ENCODE results near the gene IL1RAP. TPM values are rescaled to one million over a fixed set of nuclear protein-coding genes. Genes with fewer than 3 reads are reported as not detected.
"Not testable (repeated sequence)": the region's sequence is repeated elsewhere in the genome, so short reads cannot be mapped to it uniquely, and the experiment has no call there.

IL1RAP gene
- total RNA-seq, 1 experiment from 2014 or later, result 6.0 TPM

DNA sequence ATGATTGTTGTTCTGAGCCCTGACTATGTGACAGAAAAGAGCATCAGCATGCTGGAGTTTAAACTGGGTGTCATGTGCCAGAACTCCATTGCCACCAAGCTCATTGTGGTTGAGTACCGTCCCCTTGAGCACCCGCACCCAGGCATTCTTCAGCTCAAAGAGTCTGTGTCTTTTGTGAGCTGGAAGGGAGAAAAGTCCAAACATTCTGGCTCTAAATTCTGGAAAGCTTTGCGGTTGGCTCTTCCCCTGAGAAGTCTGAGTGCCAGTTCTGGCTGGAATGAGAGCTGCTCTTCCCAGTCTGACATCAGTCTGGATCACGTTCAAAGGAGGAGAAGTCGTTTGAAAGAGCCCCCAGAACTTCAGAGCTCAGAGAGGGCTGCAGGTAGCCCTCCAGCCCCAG is 142.0 kb downstream of the IL1RAP start:
- no peak for DNase-seq (ENCODE audit: low spot score)

DNA sequence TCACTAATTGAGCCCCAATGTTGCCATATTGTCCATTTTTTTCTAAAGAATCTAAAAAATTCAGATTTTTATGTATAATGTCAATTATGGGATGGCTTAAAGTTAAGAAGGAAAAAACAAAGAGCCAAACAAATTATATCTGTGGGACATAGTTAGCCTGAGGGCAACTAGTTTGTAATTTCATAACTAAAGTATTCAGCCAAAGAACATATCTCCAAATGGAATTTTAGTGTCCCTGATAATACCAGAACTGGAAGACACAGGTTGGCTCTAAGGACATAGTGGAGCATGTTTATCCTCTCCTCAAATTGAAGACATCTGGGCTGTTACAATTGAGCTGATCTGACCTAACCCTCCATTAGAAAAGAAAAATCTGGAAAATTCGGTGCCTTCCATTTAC is 144.2 kb downstream of the IL1RAP start:
- no peak for DNase-seq (ENCODE audit: low spot score)

DNA sequence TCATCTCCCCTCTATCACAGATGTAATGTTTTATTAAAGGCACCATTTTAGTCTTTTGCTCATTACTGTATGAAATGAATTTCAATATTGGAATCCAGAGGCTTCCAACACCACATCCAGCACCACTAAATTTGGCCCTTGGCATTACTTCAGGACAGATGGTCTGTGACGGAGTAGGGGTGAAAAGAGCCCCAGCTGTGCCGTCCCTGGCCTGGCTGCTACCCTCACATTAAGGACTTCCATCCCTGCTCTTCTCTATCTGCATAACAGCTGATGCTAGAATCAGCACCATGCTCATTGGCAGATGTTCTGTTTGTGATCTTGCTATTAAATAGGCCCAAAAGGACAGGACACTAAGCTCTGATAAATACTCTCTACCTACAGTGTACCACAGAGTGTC is 152.9 kb downstream of the IL1RAP start:
- DNase-seq (ENCODE audit: low spot score), result no peak

DNA sequence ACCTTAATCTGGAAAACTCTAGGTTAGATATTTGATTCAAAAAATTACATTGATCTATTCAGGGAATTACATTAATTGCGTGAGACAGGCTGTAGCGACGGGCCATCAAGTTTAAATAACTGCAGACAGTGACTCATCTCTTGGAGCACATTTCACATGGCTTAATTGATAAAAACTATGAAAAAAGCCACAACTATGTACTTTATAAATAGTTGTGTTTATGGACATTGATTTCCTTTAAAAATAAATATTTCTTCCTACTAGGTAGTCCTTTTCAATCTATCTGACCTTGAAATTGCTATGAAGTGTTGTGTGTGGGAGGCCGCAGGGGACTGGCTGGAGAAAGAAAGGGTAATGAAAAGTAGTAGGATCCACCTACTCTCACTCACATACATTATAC is 157.8 kb downstream of the IL1RAP start:
- DNase-seq (ENCODE audit: low spot score), result no peak

DNA sequence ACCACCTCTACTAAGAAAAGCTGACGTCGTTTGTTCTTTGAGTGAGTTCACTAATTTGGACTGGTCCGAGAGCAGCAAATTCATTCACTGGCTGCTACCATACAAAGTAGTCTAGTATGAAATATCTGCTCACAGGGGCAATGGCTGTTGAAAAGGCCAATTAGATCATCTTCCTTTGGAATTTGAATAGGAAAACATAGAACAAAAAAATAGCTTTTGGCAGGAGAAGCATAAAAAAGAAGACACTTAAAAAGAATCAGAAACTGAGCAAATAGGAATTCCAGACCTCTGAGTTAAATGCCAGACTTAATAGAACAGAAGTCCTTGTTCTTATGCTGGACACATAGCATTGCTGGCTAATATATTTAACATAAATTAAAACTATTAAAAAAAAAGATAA is 159.3 kb downstream of the IL1RAP start:
- DNase-seq (ENCODE audit: low spot score), result no peak

DNA sequence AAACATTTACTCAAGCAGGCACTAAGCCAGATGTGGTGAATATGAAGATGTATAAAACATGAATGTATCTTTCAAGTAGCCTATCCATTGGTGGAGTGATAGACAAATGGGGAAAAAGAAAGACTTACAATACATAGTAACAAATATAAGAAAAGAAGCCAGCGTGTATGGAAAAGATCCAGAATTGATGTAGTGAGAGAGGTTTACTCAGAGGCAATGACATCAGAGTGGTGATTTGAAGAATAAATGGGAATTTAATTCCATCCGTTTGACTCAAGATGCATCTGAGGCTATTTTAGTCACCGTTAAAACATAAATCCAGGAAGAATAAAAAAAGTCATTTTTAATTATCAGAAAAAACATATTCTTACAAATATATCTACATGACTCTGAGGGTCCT is 162.6 kb downstream of the IL1RAP start:
- DNase-seq (ENCODE audit: low spot score), result no peak

DNA sequence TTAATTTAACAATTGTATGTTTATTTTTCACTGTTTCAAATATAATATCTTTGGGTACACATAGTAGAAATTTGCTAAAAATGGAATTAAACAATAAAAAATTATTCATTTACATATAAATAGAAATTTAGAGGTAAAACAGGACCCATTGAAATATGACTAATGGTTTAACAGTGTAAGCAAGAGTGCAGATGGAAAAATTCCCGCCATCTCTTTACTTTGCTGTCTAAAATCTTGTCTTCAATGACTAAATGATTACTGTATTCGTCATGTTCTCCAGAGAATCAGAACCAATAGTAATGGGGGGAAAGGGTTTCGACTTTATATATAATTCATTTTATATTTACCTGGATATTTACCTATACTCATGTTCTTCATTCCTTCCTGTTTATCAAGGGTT is 163.1 kb downstream of the IL1RAP start:
- no peak for DNase-seq (ENCODE audit: low spot score)

DNA sequence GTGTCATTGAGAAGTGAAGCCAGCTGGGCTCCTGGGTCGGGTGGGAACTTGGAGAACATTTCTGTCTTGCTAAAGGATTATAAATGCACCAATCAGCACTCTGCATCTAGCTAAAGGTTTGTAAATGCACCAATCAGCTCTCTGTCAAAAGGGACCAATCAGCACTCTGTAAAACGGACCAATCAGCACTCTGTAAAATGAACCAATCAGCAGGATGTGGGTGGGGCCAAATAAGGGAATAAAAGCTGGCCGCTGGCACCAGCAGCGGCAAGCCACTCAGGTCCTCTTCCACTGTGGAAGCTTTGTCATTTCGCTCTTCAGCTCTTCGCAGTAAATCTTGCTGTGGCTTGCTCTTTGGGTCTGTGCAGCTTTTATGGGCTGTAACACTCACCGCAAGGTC is 164.0 kb downstream of the IL1RAP start:
- DNase-seq (ENCODE audit: low spot score), result not testable (repeated sequence)

DNA sequence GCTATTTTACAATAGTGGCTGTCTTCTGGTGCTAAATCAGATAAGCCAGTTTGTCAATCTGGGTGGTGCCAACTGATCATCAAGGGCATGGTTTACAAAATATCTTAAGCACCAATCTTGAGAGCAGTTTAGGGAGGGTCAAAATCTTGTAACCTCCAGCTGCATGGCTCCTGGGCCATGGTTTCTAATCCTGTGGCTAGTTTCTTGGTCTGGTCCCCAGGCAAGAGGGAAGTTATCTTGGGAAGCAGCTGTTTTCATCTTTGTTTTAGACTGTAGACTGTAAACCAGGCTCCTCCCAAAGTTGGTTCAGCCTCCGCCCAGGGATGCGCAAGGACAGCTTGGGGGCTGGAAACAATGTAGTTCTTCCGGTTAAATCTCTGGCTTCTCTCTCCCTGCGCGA is 166.8 kb downstream of the IL1RAP start:
- no peak for DNase-seq (ENCODE audit: low spot score)

DNA sequence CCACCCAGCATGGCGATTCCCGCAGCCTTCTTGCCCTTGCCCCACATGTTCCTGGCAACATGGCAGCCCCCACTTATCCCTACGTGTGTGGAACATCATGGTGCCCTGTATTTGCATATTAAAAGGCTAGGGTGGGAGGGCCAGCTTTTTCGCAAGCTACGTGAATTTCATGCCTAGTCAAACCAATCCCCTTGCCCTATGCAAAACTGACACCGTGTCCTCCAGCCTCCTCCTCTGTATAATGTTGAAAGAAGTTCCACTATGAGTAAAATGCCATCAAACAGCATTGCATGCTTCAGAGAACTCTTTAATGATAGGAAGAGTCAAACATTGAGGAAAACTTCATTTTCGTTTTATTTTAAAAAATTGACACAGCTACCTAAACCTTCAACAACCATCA is 170.9 kb downstream of the IL1RAP start:
- no peak for DNase-seq (ENCODE audit: low spot score)

DNA sequence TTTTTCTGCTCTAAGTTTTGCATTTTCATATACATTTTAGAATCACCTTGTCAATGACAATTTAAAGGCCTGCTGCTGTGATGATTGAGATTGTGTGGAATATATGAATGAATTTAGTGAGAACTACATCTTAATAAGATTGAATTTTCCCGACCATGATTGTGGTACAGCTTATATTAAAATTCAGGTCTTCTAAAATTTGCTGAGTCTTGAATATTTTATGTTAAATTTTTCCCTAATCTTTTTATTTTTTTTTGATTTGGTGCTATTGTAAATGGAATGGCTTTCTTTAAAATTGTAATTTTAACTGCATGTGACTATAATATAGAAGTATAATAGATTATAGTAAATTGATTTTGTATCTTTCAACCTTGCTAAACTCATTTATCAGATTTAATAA is 172.1 kb downstream of the IL1RAP start:
- DNase-seq (ENCODE audit: low spot score), result no peak

DNA sequence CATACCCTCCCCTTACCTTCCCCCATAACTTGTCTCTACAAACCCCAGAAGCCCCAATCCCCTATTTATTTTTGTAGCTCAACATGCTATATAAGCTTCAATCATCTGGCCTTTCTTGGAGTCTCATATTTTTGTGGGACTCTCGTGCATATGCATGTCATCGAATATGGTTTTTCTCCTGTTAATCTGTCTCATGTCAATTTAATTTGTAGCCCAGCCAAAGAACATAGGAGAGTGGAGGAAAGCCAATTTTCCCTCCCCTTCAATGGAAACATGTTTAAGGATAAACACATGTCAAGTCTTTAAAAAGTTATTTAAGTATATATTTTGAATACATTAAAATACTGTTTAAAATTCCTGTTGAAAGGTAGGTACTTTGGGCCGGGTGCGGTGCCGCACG is 176.4 kb downstream of the IL1RAP start:
- DNase-seq (ENCODE audit: low spot score), result no peak

DNA sequence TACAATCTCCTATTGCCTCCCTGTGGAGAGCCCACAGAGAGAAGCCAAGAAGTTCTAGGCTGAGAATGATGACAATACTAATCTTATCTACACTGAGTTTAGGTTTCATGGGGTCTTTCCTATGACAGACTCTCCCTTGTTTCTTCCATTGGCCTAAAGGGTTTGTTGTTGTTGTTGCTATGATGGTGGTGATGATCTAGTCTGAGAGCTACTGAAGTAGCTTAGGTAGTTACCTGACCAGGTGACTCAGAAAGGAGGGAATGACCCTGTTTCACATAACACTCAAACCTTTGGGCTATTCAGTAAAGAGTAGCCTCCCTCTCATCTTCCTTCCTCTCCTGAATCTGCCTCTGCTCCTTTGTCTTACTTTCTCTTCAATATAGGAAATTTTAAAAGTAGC is 178.4 kb downstream of the IL1RAP start:
- DNase-seq (ENCODE audit: low spot score), result no peak

DNA sequence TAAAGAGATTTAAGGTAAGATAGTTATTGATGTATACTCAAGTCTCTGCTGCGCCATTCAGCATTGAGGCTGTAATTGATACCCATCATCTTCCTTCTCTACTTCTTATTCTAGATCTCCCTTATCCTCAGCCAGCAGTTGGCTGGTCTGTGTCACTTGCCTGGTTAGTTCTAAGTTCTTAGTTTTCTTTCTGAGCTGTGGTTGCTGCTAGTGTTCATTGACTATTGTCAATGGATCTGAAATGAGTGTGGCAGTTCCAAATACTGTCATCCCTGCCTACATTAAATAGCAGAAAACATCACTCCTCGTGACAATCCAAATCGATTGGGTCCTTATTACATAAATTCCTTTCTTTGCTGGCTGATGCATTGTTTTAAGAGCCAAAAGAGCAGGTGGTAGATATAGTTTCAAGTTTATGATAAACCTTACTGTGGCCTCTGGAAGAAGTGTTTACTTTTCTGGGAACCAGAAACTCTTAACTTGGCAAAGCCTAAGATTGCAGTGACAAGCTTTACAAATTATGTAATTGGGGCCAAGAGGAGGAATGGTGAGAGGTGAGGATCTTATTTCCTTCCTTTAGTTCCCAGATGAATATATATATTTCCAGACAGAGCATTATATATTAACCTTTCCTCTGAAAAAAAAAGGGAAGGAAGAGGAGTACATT is 180.6 kb downstream of the IL1RAP start:
- no peak for DNase-seq (ENCODE audit: low spot score)

DNA sequence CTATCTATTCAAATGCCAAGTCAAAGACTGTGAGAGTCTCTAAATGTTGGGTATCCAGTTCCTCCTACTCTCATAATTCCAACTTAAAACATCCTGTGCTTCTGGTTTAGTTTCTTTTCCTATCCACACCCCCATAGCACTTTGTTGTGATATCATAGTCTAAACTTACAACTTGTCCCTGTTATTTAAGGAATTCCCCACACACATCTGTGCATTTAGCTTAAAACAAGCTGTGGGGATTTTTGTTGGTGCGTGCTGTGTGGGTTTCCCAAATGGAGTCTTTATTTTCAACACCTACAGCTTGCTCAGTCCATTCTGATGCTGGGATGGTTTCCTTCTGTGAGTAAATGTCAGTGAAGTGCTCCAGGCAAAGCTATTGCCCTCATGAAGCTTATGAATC is 181.3 kb downstream of the IL1RAP start:
- no peak for DNase-seq (ENCODE audit: low spot score)

DNA sequence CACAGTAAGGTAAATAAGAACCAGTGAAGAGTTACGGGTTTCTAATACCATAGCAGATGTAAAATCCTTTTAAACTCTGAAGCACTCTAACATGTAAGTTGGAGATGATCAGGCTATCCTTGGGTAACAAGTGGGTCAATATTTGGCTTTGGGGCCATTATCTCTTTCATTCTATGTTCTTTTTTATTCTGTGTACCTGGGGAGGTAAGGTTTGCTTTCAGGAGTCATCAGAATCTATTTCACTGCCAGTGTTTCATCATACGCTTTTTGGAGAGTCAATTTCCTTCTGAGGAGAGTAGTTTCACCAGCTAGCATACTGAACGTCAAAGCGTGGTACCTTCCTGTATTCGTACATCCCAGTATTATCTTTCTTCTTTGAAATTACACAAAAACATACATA is 182.1 kb downstream of the IL1RAP start:
- no peak for DNase-seq (ENCODE audit: low spot score)

DNA sequence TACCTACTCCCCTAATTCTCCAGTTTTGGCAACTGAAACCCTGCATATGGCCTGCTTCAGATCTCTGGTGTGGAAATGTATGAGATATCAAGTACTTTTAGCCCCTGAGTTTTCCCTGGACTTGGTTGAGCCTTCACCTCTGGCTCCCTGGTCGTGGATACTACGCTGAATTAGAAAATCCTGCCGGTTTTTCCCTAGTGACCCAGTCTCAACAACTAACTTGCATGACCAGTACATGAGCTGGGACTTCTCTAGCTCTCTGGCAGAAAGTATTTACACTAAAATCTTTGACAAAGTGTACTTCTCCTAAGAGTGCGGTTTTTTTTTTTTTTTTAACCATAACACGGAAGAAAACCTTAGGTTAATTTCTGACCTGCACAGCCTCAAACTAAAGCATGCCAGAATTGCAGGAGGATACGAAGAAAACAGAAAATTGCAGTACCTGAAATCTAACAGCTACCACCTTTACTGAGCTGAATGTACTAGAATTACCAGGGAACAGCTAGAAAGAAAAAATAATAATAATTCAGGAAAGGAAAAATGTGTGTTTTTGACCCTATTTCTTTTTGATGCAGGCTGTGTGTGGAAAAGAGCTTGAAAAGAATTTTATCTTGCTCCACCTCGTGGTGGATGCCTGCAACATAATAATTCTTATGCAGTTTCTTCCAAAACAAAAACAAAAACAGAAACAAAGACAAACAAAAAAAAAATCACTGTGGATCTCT is 183.1 kb downstream of the IL1RAP start:
- peak; percentile 61 for DNase-seq (ENCODE audit: low spot score)

DNA sequence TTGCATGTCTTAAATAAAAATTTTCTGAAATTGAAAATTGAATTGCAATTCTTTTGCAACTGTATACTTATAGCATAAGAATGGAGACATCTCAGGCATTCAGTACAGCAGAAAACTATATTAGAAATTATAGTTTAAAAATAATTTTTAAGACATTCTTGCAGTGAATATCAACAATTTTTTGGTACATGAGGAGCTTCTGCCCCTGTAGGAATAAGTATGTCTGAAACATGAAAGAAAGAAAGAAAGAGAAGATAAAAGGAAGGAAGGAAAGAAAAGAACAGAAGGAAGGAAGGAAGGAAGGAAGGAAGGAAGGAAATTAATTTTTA is 183.6 kb downstream of the IL1RAP start:
- no peak for DNase-seq (ENCODE audit: low spot score)

DNA sequence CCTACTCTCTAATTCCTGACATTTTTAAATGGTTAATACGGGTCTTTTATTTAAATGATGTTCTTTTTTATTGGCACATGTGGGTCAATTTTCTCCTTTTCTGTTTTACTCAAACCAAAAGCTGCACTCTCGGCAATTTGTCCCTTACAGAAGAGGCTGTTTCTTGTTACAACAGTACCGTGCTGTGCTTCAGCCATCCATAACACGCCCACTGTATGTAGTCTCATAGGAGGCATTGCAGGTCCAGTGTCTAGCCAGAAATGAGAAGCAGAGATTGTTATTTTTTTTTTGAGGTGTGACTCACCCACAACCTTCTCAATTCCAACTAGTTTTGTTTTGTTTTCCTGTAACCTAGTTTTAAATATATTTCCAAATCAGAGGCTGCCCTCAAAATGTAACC is 184.0 kb downstream of the IL1RAP start:
- DNase-seq (ENCODE audit: low spot score), result no peak

DNA sequence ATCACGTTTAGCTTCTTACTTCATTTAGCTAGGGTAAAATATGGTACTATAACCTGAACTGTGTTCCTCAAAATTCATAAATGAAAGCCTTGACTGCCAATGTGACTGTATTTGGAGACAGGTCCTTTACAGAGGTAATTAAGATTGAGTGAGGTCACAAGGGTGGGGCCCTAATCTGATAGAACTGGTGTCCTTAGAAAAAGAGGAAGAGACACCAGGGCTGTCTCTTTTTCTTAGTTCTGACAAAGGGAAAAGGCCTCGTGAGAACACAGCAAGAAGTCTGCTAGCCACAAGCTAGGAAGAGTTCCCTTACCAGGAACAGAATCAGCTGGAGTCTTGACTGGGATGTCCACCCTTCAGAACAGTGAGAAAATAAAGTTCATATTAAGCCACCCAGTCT is 185.9 kb downstream of the IL1RAP start:
- DNase-seq (ENCODE audit: low spot score), result no peak

DNA sequence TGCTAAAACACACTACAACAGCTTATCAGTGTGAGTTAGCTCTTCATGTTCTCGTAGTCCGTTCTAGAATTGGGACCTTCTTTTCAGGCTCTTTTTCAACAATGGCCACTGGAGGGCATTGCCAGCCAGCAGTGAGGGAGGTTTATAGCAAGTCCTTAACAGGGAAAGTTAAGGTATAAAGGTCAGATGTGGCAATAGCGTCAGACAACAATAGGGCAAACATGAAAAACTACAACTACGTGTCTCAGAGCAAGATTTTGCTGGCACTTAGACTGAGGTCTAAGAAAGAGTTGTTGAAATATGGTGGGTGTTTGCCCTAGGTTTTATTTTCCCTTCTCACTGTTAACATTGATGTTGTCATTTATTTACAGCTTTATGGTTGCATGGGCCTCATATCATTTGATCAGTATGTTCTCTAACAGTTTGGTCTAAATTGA is 187.2 kb downstream of the IL1RAP start:
- DNase-seq (ENCODE audit: low spot score), result peak; percentile 88

DNA sequence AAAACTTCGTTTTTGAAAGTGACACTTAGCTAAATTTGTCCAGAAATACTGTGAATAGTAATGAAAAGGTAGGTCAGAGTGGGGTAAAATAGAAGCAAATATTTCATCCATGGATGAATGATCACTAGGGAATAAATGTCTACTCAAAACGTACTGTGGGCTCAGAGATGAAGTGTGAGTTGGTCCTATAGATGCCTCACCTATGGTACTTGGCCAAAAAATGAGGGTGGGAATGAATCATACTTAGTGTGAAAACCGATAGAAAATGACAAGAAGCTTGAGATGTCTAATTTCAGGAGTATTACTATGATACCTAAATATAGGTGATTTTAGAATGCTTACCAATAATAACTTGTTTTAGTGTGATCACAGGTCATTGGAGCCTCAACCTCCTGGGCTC is 192.7 kb downstream of the IL1RAP start:
- no peak for DNase-seq (ENCODE audit: low spot score)

Measured in HT-29 (cell line).